IPS-20b (cell line): ENCODE data around the gene TRMT61A.

ENCODE experiments used
- H3K27ac ChIP-seq: one replicate; pipeline ENCODE4 v1.5.1; 2013; ENCODE audit warnings: low read length
- H3K27me3 ChIP-seq: 2 replicates; pipeline ENCODE4 v1.6.1; 2013; ENCODE audit warnings: mild to moderate bottlenecking, low read length, inconsistent platforms; ENCODE audit not compliant: insufficient read depth
- H3K36me3 ChIP-seq: 2 replicates; pipeline ENCODE4 v1.6.1; 2013; ENCODE audit warnings: low read depth, mild to moderate bottlenecking, inconsistent platforms, low read length, moderate library complexity; ENCODE audit not compliant: insufficient read depth
- H3K4me1 ChIP-seq: 2 replicates; pipeline ENCODE4 v1.6.1; 2013; ENCODE audit warnings: mild to moderate bottlenecking, control low read depth, inconsistent platforms, low read length, moderate library complexity; ENCODE audit not compliant: insufficient read depth
- H3K4me3 ChIP-seq: 2 replicates; pipeline ENCODE4 v1.5.1; 2013; ENCODE audit warnings: mild to moderate bottlenecking, low read length, inconsistent platforms
- H3K9ac ChIP-seq: 2 replicates; pipeline ENCODE4 v1.6.1; 2013; ENCODE audit warnings: low read depth, mild to moderate bottlenecking, inconsistent platforms, low read length, moderate library complexity
- H3K9me3 ChIP-seq: 2 replicates; pipeline ENCODE4 v1.6.1; 2013; ENCODE audit warnings: mild to moderate bottlenecking, low read depth, low read length, inconsistent platforms; ENCODE audit not compliant: insufficient read depth

Gene TRMT61A

GRCh38 chr14:103547455-103547940 is 18.5 kb downstream of the TRMT61A start:
- H3K27me3 ChIP-seq = no peaks in the 10 kb centered on the region
- peaks cover 10% of the 10 kb centered on the region; the same call in 1 of the 2 replicates for H3K4me1 ChIP-seq

DNA sequence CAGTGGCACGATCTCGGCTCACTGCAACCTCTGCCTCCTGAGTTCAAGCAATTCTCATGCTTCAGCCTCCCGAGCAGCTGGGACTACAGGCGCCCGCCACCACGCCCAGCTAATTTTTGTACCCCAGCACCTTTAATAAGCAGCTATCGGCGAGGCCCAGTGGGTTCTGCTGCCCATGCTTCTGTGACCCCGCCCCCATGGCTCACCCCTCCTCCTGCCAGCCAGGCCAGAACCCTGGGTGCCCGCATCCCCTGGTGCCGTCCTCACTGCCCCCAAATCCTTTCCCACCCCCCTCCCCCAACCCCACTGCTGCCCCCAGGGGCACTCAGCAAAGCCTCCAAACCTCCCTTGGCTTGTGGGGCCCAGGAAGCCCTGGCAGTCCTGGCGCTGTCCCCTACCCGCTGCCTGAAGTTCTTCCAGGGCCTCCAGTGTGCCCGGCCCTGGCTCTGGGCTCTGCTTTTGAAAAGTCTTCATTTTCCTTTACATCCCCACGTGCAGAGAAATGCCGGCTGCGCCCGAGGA is 19.0 kb downstream of the TRMT61A start:
- Histone ChIP-seq H3K9me3 (no peaks in the 10 kb centered on the region), H3K4me1 (peaks cover 8% of the 10 kb centered on the region; the same call in 1 of the 2 replicates), H3K4me3 (no peak overlapping the region), H3K9ac (no peak overlapping the region), H3K36me3 (no peaks in the 10 kb centered on the region), H3K27me3 (no peaks in the 10 kb centered on the region), H3K27ac (no peak overlapping the region)

More at GRCh38 chr14:103547455-103547940, 18.5 kb downstream of the TRMT61A start:
- H3K36me3 ChIP-seq = no peaks in the 10 kb centered on the region
- H3K9ac ChIP-seq = no peak overlapping the region
- H3K27ac ChIP-seq = no peak overlapping the region
- no peak overlapping the region for H3K4me3 ChIP-seq
- H3K9me3 ChIP-seq = no peaks in the 10 kb centered on the region

DNA sequence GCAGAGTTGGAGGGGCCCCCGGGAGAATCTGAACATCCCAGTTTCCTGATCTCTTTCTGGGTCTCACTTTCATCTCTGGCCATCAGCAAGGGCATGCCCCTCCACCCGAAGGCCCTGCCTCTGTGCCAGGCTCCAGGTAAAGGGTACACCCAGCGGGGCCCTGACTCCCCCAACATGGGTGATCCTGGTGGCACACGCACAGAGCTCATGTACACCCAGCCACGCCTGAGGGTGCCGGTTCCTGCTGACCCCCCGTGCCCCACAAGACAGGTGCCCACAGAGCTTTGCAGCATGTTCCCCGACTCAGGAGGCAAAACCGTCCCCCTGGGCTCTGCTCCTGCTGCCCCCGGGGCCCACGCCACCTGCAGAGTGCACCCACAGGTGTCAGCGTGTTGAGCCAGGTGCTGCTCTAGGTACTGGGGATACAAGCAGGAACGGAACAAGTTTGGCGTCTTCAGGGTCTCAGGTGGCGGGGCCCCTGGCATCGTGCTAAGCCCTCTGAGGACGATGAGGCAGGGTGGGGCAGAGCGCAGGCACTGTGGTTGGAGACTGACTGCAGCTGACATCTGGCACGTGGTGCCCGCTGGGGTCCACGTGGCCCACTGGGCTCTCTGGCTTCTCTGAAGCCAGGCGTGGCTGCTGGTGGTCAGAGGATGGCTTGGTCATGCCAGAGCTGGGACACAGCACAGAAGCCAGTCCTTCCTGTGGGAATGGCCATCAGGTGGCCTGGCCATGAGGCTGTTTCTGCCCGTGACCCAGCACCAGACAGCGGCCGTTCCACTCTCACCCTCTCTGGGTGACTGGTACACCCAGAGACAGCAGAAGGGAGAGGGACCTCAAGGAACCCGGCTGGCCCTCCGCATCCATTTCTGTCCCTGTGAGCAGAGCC is 19.7 kb downstream of the TRMT61A start:
- H3K27ac ChIP-seq = no peak overlapping the region
- H3K9me3 ChIP-seq = no peaks in the 10 kb centered on the region
- no peak overlapping the region for H3K9ac ChIP-seq
- peaks cover 1% of the 10 kb centered on the region; the same call in 1 of the 2 replicates for H3K4me1 ChIP-seq
- H3K4me3 ChIP-seq = no peak overlapping the region
- H3K27me3 ChIP-seq = no peaks in the 10 kb centered on the region
- no peaks in the 10 kb centered on the region for H3K36me3 ChIP-seq

GRCh38 chr14:103549361-103550311 is 20.6 kb downstream of the TRMT61A start:
- no peaks in the 10 kb centered on the region for H3K36me3 ChIP-seq
- no peak overlapping the region for H3K4me3 ChIP-seq
- H3K4me1 ChIP-seq = no peaks in the 10 kb centered on the region
- H3K27me3 ChIP-seq = no peaks in the 10 kb centered on the region
- no peaks in the 10 kb centered on the region for H3K9me3 ChIP-seq
- no peak overlapping the region for H3K9ac ChIP-seq
- no peak overlapping the region for H3K27ac ChIP-seq

GRCh38 chr14:103550451-103551337 is 21.7 kb downstream of the TRMT61A start:
- H3K9me3 ChIP-seq = no peaks in the 10 kb centered on the region
- H3K36me3 ChIP-seq = no peaks in the 10 kb centered on the region
- H3K9ac ChIP-seq = no peak overlapping the region
- H3K27ac ChIP-seq = no peak overlapping the region
- H3K27me3 ChIP-seq = no peaks in the 10 kb centered on the region
- H3K4me3 ChIP-seq = no peak overlapping the region
- H3K4me1 ChIP-seq = no peaks in the 10 kb centered on the region

GRCh38 chr14:103551338-103551762 is 22.4 kb downstream of the TRMT61A start:
- H3K9ac ChIP-seq = no peak overlapping the region

GRCh38 chr14:103552011-103552845 is 23.2 kb downstream of the TRMT61A start:
- no peak overlapping the region for H3K27ac ChIP-seq

More at GRCh38 chr14:103551338-103551762, 22.4 kb downstream of the TRMT61A start:
- Histone ChIP-seq H3K27ac (no peak overlapping the region), H3K9me3 (no peaks in the 10 kb centered on the region), H3K4me3 (no peak overlapping the region), H3K27me3 (no peaks in the 10 kb centered on the region), H3K36me3 (no peaks in the 10 kb centered on the region), H3K4me1 (no peaks in the 10 kb centered on the region)

GRCh38 chr14:103552846-103553210 is 23.8 kb downstream of the TRMT61A start:
- H3K9me3 ChIP-seq = no peaks in the 10 kb centered on the region
- H3K27me3 ChIP-seq = no peaks in the 10 kb centered on the region
- H3K36me3 ChIP-seq = no peaks in the 10 kb centered on the region
- H3K4me3 ChIP-seq = no peak overlapping the region
- H3K4me1 ChIP-seq = no peaks in the 10 kb centered on the region
- H3K9ac ChIP-seq = no peak overlapping the region
- H3K27ac ChIP-seq = no peak overlapping the region

More at GRCh38 chr14:103552011-103552845, 23.2 kb downstream of the TRMT61A start:
- no peaks in the 10 kb centered on the region for H3K36me3 ChIP-seq
- H3K9me3 ChIP-seq = no peaks in the 10 kb centered on the region
- H3K9ac ChIP-seq = no peak overlapping the region
- H3K27me3 ChIP-seq = no peaks in the 10 kb centered on the region
- no peaks in the 10 kb centered on the region for H3K4me1 ChIP-seq
- H3K4me3 ChIP-seq = no peak overlapping the region

- H3K36me3 ChIP-seq = peaks cover 26% of the 10 kb centered on the region
- no peak overlapping the region for H3K27ac ChIP-seq
- H3K27me3 ChIP-seq = no peaks in the 10 kb centered on the region
- H3K4me3 ChIP-seq = no peak overlapping the region
- no peaks in the 10 kb centered on the region for H3K4me1 ChIP-seq
- H3K9me3 ChIP-seq = no peaks in the 10 kb centered on the region
- H3K9ac ChIP-seq = no peak overlapping the region
Measured at GRCh38 chr14:103555559-103556337, 26.8 kb downstream of the TRMT61A start.
